OCI-LY1 (cell line): ENCODE data around the gene NKAIN2.

Experiments used
- EZH2 ChIP-seq: fragments of 200-600 bp; sonication (generic), shearing (Covaris generic); IDR thresholded peaks from 2 replicates; pipeline ENCODE4 v1.8.0; 2017; ENCODE audit warnings: borderline replicate concordance, mixed run types, mild to moderate bottlenecking, antibody characterized with exemption, low read length, moderate library complexity, mixed read lengths
- TF ChIP-seq, protein P1 (sequence below): fragments of 200-600 bp; sonication (generic), shearing (Covaris generic); IDR thresholded peaks from 2 replicates; pipeline ENCODE4 v1.5.1; 2017; ENCODE audit warnings: mild to moderate bottlenecking, antibody characterized with exemption, low read length, moderate library complexity, mixed read lengths

DNA sequence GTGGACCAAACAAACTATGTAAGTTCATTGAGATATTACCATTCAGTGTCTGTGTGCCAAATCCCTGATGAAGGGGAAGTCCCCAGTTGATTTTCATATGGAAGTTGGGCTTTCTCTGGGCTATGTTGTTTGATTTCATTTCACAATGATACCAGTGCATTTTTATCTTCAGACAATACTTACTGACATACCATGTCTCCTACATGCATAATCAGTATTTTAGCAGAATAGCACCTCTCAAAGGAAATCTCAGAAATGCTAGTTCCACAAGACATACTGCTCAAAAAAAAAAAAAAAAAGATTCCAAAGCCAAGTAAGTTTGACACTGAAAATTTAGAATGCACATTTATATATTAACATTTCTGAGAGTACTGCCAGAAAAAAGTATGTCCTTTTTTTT, 989.7 kb downstream of the NKAIN2 start:
- TF ChIP-seq, protein P1, sequence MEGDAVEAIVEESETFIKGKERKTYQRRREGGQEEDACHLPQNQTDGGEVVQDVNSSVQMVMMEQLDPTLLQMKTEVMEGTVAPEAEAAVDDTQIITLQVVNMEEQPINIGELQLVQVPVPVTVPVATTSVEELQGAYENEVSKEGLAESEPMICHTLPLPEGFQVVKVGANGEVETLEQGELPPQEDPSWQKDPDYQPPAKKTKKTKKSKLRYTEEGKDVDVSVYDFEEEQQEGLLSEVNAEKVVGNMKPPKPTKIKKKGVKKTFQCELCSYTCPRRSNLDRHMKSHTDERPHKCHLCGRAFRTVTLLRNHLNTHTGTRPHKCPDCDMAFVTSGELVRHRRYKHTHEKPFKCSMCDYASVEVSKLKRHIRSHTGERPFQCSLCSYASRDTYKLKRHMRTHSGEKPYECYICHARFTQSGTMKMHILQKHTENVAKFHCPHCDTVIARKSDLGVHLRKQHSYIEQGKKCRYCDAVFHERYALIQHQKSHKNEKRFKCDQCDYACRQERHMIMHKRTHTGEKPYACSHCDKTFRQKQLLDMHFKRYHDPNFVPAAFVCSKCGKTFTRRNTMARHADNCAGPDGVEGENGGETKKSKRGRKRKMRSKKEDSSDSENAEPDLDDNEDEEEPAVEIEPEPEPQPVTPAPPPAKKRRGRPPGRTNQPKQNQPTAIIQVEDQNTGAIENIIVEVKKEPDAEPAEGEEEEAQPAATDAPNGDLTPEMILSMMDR, result no peak
- no peak for TF ChIP-seq EZH2
